ENCODE data around the gene MEN1.

Gene MEN1

DNA sequence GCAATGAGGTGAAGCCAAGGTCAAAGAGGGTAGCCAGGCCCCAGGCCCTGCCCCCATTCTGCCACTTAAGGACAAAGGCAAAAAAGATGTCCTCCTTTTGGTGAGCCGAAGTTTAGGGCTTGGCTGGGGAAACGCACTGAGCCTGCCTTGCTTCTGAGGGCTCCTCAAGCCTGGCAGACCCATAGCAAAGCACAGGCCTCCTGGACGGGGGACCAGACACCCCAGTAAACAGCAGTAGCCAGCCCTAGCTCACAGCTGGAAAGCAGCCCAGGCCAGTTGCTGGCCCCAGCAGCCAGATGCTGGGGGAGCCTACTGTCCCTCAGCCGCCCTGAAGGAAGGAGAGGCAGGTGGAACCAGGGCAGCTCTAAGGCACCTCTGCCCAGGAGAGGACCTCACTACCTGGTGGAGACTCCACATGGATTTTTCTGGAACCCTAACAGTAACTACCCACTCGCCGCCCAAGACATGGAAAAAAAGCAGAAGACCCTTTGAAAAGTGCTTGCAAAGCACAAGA lies 46.8 kb downstream of the MEN1 start:
- Histone ChIP-seq H3K36me3 (ENCODE audit: control insufficient read depth in 5 of 5, insufficient read depth in 5 of 5, low read length in 5 of 5) (peaks cover 2 to 63% (median 60%) of the 10 kb centered on the region in 5 donors), H3K27ac (ENCODE audit: low read depth, low read length) (peak overlapping the region; percentile 35), H3K4me3 (ENCODE audit: low read depth in 1 of 5, low read length in 5 of 5) (peak overlapping the region in 1 of 5 donors; percentile 17), H3K9me3 (ENCODE audit: control insufficient read depth in 5 of 5, low read length in 5 of 5) (no peaks in the 10 kb centered on the region), H3K4me1 (ENCODE audit: control insufficient read depth in 5 of 5, insufficient read depth in 5 of 5, low read length in 5 of 5) (peaks cover 9 to 62% (median 54%) of the 10 kb centered on the region in 5 donors), H3K27me3 (ENCODE audit: control insufficient read depth in 5 of 5, insufficient read depth in 4 of 5, low read length in 5 of 5) (no peaks in the 10 kb centered on the region), H3K9ac (ENCODE audit: low read length in 5 of 5) (peak overlapping the region in 1 of 5 donors; percentile 28)

- peaks cover 9 to 61% (median 54%) of the 10 kb centered on the region in 5 donors for H3K4me1 ChIP-seq (ENCODE audit: control insufficient read depth in 5 of 5, insufficient read depth in 5 of 5, low read length in 5 of 5)
- H3K36me3 ChIP-seq (ENCODE audit: control insufficient read depth in 5 of 5, insufficient read depth in 5 of 5, low read length in 5 of 5), result peaks cover 0 to 56% (median 53%) of the 10 kb centered on the region in 5 donors
- H3K9ac ChIP-seq (ENCODE audit: low read length in 5 of 5), result peak overlapping the region in 1 of 5 donors; percentile 31
- no peaks in the 10 kb centered on the region for H3K27me3 ChIP-seq (ENCODE audit: control insufficient read depth in 5 of 5, insufficient read depth in 4 of 5, low read length in 5 of 5)
- peak overlapping the region in 1 of 5 donors; percentile 17 for H3K4me3 ChIP-seq (ENCODE audit: low read depth in 1 of 5, low read length in 5 of 5)
- no peaks in the 10 kb centered on the region for H3K9me3 ChIP-seq (ENCODE audit: control insufficient read depth in 5 of 5, low read length in 5 of 5)
- H3K27ac ChIP-seq (ENCODE audit: low read depth, low read length), result peak overlapping the region; percentile 35
Observed at GRCh38 chr11:64762674-64763525, 47.5 kb downstream of the MEN1 start.

DNA sequence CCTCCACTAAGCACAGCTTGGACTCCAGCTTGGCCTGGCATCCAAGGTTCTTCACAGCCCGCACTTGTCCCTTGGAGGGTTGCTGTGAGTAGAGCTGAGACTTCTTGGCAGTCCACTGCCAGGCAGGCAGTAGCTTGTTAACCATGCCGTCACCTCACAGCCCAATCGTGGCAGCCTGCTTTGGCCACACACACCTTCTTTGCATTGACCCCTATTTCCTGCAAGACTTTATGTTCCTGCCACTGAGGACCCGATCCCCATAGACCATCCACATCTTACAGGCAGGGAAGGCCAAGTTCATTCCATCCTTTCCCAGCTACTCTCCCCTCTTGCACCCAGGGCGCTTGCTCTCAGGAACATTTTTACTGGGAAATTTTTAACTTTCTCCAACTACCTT lies 48.1 kb downstream of the MEN1 start:
- Histone ChIP-seq H3K9ac (ENCODE audit: low read length in 5 of 5) (peak overlapping the region in 1 of 5 donors; percentile 31), H3K27ac (ENCODE audit: low read depth, low read length) (no peak overlapping the region), H3K27me3 (ENCODE audit: control insufficient read depth in 5 of 5, insufficient read depth in 4 of 5, low read length in 5 of 5) (no peaks in the 10 kb centered on the region), H3K36me3 (ENCODE audit: control insufficient read depth in 5 of 5, insufficient read depth in 5 of 5, low read length in 5 of 5) (peaks cover 0 to 50% (median 47%) of the 10 kb centered on the region in 5 donors), H3K4me3 (ENCODE audit: low read depth in 1 of 5, low read length in 5 of 5) (no peak overlapping the region), H3K4me1 (ENCODE audit: control insufficient read depth in 5 of 5, insufficient read depth in 5 of 5, low read length in 5 of 5) (peaks cover 9 to 56% (median 54%) of the 10 kb centered on the region in 5 donors), H3K9me3 (ENCODE audit: control insufficient read depth in 5 of 5, low read length in 5 of 5) (no peaks in the 10 kb centered on the region)

DNA sequence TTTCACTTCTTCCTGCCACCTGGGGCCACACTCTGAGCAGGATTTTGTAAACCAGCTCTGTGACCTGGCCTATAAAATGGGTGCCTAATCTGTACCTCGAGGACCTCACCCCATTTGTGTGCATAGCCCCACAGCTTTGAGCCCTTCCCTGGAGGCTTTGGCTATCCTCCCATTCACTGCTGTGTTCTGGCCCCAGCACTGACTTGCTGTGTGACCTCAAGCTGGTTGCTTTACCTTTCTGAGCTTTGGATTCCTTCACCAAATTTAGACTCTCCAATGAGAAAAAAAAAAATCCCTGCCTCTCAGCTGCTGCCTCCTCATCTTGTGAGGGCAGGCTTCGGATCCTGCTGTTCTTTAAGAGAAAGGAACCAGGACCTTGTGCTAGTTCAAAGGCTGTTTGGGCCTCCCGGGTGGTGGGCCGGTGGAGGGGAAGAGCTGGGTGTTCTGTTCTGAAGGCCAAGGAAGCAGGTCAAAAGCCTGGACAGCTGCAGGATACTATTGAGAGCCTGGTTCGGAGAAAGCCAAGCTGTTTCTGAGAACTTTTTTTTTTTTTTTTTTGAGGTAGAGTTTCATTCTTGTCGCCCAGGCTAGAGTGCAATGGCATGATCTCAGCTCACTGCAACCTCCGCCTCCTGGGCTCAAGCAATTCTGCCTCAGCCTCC lies 49.5 kb downstream of the MEN1 start:
- no peak overlapping the region for H3K4me3 ChIP-seq (ENCODE audit: low read depth in 1 of 5, low read length in 5 of 5)
- H3K27me3 ChIP-seq (ENCODE audit: control insufficient read depth in 5 of 5, insufficient read depth in 4 of 5, low read length in 5 of 5), result no peaks in the 10 kb centered on the region
- no peak overlapping the region for H3K9ac ChIP-seq (ENCODE audit: low read length in 5 of 5)
- peaks cover 0 to 38% (median 34%) of the 10 kb centered on the region in 5 donors for H3K36me3 ChIP-seq (ENCODE audit: control insufficient read depth in 5 of 5, insufficient read depth in 5 of 5, low read length in 5 of 5)
- H3K9me3 ChIP-seq (ENCODE audit: control insufficient read depth in 5 of 5, low read length in 5 of 5), result no peaks in the 10 kb centered on the region
- H3K27ac ChIP-seq (ENCODE audit: low read depth, low read length), result no peak overlapping the region
- H3K4me1 ChIP-seq (ENCODE audit: control insufficient read depth in 5 of 5, insufficient read depth in 5 of 5, low read length in 5 of 5), result peaks cover 9 to 56% (median 54%) of the 10 kb centered on the region in 5 donors

DNA sequence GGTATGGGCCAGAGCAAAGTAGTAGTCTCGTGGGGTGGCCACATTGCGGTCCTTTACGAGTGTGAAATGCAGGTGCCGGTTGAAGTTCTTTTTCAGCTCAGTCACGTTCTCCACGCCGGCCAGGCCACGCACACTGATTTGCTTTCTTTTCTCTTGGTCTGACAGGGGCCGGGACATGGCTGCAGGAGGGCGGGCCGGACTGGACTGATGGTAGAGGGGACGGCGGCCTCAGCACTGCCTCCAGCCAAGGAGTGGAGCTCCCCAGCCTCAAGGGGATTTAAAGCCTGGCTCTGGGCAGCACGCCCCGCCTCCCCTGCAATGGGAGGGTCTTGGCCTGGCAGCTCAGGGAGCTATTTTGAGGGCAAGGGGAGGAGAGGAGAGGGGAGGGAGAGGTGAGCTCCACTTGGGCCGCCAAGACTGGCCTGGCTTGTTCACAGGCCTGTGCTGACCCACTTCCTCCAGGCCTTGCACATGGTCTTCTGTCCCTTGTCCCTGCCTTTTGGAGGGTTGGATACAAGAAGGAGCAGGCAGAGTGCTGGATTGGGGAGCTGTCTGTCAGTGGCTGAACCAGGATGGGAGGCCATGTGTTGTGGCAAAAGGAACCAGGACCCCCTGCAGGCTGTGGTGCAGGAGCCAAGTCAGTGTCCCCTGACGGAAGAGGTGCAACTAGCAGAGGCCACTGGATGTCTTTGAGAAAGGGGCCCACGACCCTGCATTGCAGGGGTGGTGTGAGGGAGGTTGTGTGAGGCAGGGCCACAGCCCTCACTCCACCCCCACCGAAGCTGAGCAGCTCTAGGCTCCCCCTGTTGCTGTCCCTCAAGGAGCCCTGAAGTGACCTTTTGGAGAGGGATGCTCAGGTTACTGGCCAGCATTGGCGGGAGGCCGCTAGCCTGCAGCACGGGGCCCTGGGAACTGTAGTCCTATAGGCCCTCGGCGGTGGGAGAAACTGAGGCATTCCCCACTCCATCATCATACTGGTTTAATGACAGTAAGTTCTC lies 50.3 kb downstream of the MEN1 start, which contains the start of gene PYGM:
TSS of gene PYGM (minus strand) at position 253 of the 998 bp plus-strand sequence. CDS start at position 177, 76 bp downstream.
- Histone ChIP-seq H3K9me3 (ENCODE audit: control insufficient read depth in 5 of 5, low read length in 5 of 5) (no peaks in the 10 kb centered on the region), H3K27ac (ENCODE audit: low read depth, low read length) (peak within 1 kb of the TSS; percentile 37), H3K36me3 (ENCODE audit: control insufficient read depth in 5 of 5, insufficient read depth in 5 of 5, low read length in 5 of 5) (peaks cover 0 to 30% (median 26%) of the 10 kb centered on the region in 5 donors), H3K9ac (ENCODE audit: low read length in 5 of 5) (peak within 1 kb of the TSS in 2 of 5 donors; percentile 16 to 56), H3K4me3 (ENCODE audit: low read depth in 1 of 5, low read length in 5 of 5) (peak within 1 kb of the TSS; percentile 24 to 53 (median 44)), H3K4me1 (ENCODE audit: control insufficient read depth in 5 of 5, insufficient read depth in 5 of 5, low read length in 5 of 5) (peaks cover 9 to 56% (median 54%) of the 10 kb centered on the region in 5 donors), H3K27me3 (ENCODE audit: control insufficient read depth in 5 of 5, insufficient read depth in 4 of 5, low read length in 5 of 5) (no peaks in the 10 kb centered on the region)

DNA sequence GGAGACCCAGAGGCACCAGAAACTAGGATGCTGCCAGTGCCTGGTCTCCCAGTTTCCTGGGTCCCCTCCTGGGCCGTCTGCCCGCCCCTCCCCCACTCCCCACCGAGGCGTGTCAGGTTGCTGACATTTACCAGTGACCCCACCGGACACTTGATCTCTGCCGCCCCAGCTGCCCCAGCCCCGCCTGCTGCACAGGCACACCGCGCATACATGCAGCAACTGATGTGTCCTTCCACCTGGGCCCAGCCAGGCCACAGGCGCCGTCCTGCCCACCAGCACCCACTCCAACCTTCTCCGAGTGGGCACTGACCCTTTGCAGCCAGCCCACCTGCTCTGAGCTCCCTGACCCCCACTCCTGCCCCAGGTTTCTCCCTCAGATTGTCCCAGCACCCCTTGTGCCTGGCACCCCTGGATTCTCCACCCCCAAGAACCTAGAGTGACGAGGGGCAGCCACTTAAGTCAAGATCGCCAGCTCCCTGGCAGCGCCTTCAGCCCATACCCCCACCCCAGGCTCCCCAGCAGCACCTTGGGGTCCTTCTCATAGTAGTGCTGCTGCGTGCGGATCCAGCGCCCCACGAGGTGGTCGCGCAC lies 51.1 kb downstream of the MEN1 start:
- Histone ChIP-seq H3K27ac (ENCODE audit: low read depth, low read length) (peak overlapping the region; percentile 37), H3K9me3 (ENCODE audit: control insufficient read depth in 5 of 5, low read length in 5 of 5) (no peaks in the 10 kb centered on the region), H3K36me3 (ENCODE audit: control insufficient read depth in 5 of 5, insufficient read depth in 5 of 5, low read length in 5 of 5) (peaks cover 0 to 22% (median 18%) of the 10 kb centered on the region in 5 donors), H3K4me3 (ENCODE audit: low read depth in 1 of 5, low read length in 5 of 5) (peak overlapping the region; percentile 24 to 53 (median 44)), H3K9ac (ENCODE audit: low read length in 5 of 5) (peak overlapping the region in 2 of 5 donors; percentile 16 to 56), H3K4me1 (ENCODE audit: control insufficient read depth in 5 of 5, insufficient read depth in 5 of 5, low read length in 5 of 5) (peaks cover 9 to 55% (median 53%) of the 10 kb centered on the region in 5 donors), H3K27me3 (ENCODE audit: control insufficient read depth in 5 of 5, insufficient read depth in 4 of 5, low read length in 5 of 5) (no peaks in the 10 kb centered on the region)

- Histone ChIP-seq H3K9me3 (ENCODE audit: control insufficient read depth in 5 of 5, low read length in 5 of 5) (no peaks in the 10 kb centered on the region), H3K9ac (ENCODE audit: low read length in 5 of 5) (peak overlapping the region in 1 of 5 donors; percentile 56), H3K27me3 (ENCODE audit: control insufficient read depth in 5 of 5, insufficient read depth in 4 of 5, low read length in 5 of 5) (no peaks in the 10 kb centered on the region), H3K27ac (ENCODE audit: low read depth, low read length) (no peak overlapping the region), H3K4me1 (ENCODE audit: control insufficient read depth in 5 of 5, insufficient read depth in 5 of 5, low read length in 5 of 5) (peaks cover 9 to 48% (median 45%) of the 10 kb centered on the region in 5 donors), H3K4me3 (ENCODE audit: low read depth in 1 of 5, low read length in 5 of 5) (no peak overlapping the region), H3K36me3 (ENCODE audit: control insufficient read depth in 5 of 5, insufficient read depth in 5 of 5, low read length in 5 of 5) (peaks cover 0 to 15% (median 10%) of the 10 kb centered on the region in 5 donors)
Observed at GRCh38 chr11:64758330-64759079, 51.8 kb downstream of the MEN1 start.

DNA sequence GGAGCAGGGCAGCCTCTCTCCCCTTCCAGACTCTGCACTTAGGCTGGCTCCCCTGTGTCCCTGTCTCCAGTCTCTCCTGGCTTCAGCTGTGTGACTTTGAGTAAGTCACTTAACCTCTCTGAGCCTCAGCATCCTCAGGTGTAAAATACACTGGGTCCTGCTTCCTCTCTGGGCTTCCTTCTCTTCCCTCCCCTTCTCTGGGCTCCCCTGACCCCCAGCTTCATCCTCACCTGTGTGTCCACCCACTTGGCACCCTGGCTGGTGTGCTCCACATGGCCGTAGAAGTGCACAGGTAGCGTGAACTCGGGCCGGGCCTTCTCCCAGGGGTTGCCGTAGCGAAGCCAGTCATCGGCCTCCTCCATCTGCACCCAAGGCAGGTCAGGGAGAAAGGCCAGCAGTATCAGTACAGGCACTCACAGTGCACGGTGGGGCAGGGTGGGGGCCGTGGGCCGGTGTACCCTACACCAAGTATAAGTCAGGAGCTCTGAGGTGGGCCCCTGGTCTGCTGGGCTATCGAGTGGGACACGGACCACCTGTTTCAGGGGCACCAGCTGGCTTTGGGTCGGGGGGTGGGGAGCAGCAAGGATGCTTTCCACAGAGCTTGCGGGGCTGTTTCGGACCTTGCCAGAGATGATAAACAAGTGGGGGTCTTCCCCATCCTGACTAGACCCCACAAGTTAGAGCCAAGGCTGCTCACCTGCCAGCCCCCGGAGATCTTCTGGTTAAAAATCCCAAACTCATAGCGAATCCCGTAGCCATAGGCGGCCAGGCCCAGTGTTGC lies 52.6 kb downstream of the MEN1 start:
- H3K9ac ChIP-seq (ENCODE audit: low read length in 5 of 5), result no peak overlapping the region
- H3K9me3 ChIP-seq (ENCODE audit: control insufficient read depth in 5 of 5, low read length in 5 of 5), result no peaks in the 10 kb centered on the region
- H3K36me3 ChIP-seq (ENCODE audit: control insufficient read depth in 5 of 5, insufficient read depth in 5 of 5, low read length in 5 of 5), result peaks cover 0 to 10% (median 5%) of the 10 kb centered on the region in 5 donors
- peaks cover 6 to 40% (median 38%) of the 10 kb centered on the region in 5 donors for H3K4me1 ChIP-seq (ENCODE audit: control insufficient read depth in 5 of 5, insufficient read depth in 5 of 5, low read length in 5 of 5)
- no peaks in the 10 kb centered on the region for H3K27me3 ChIP-seq (ENCODE audit: control insufficient read depth in 5 of 5, insufficient read depth in 4 of 5, low read length in 5 of 5)
- H3K4me3 ChIP-seq (ENCODE audit: low read depth in 1 of 5, low read length in 5 of 5), result no peak overlapping the region
- H3K27ac ChIP-seq (ENCODE audit: low read depth, low read length), result no peak overlapping the region

All from subcutaneous abdominal adipose tissue (tissue), 5 donors.